NOMO-1 treated with dmso at 0.1 percent for 144 hours (cell line): ENCODE results near the gene R3HDM2.
A peak's percentile ranks its signal among the peaks of the same experiment; 100 is the strongest.

Experiments used
- DNase-seq: peaks from one replicate; lab custom pipeline; 2025; ENCODE audit not compliant: unreplicated experiment; lab: John Stamatoyannopoulos, UW

Gene R3HDM2

GRCh38 chr12:57233357-57234232 lies 197.2 kb downstream of the R3HDM2 start:
- no peak for DNase-seq

GRCh38 chr12:57232156-57232756 lies 198.6 kb downstream of the R3HDM2 start:
- no peak for DNase-seq

GRCh38 chr12:57231276-57232021 lies 199.4 kb downstream of the R3HDM2 start:
- DNase-seq = no peak

GRCh38 chr12:57230381-57231155 lies 200.3 kb downstream of the R3HDM2 start:
- DNase-seq = no peak

- DNase-seq = peak; percentile 91
These were observed 201.0 kb downstream of the R3HDM2 start, which contains the start of gene SHMT2 for GRCh38 chr12:57229634-57230380. Gene SHMT2, plus strand, starts transcription at chr12:57229711. Its CDS starts 68 bp downstream, at chr12:57229779.

GRCh38 chr12:57229046-57229633 lies 201.7 kb downstream of the R3HDM2 start:
- DNase-seq = no peak

GRCh38 chr12:57227315-57228115 lies 203.3 kb downstream of the R3HDM2 start:
- no peak for DNase-seq

GRCh38 chr12:57226588-57227314 lies 204.1 kb downstream of the R3HDM2 start:
- DNase-seq = no peak

GRCh38 chr12:57225680-57226210 lies 205.1 kb downstream of the R3HDM2 start:
- no peak for DNase-seq

- DNase-seq = peak; percentile 47
These were observed 205.7 kb downstream of the R3HDM2 start for GRCh38 chr12:57224973-57225679.

- no peak for DNase-seq
These were observed 206.4 kb downstream of the R3HDM2 start for GRCh38 chr12:57224278-57224972.

GRCh38 chr12:57223191-57224165 lies 207.4 kb downstream of the R3HDM2 start:
- no peak for DNase-seq

GRCh38 chr12:57222286-57223190 lies 208.3 kb downstream of the R3HDM2 start:
- no peak for DNase-seq

GRCh38 chr12:57221169-57221917 lies 209.5 kb downstream of the R3HDM2 start:
- DNase-seq = no peak
